ENCODE results near the gene C12orf50. TPM values are rescaled to one million over a fixed set of nuclear protein-coding genes. Genes with fewer than 3 reads are reported as not detected.

The C12orf50 gene
- total and polyA plus RNA-seq, 9 of the 15 experiments (the other 6 are each of a cell fraction or from before 2014, with no cell fraction given): 0.07 to 0.14 (median 0.11) TPM; not detected in 6

- no peaks in the 10 kb centered on the region for H3K9me3 ChIP-seq (replicated peaks; ENCODE audit: control insufficient read depth, insufficient read depth, low read depth, low read length)
- no peak overlapping the region for H2AFZ ChIP-seq (ENCODE audit: low read depth, low read length)
- H3K4me3 ChIP-seq: no peak overlapping the region
- H3K4me2 ChIP-seq (ENCODE audit: insufficient read depth, low read length): no peak overlapping the region
- H3K4me1 ChIP-seq (replicated peaks in 1 of 2; ENCODE audit: control insufficient read depth in 2 of 2, insufficient read depth in 2 of 2, low read length in 2 of 2): no peaks in the 10 kb centered on the region
- FAIRE-seq (no peak), ATAC-seq (no peak), DNase-seq (ENCODE audit: extremely low read depth in 1 of 4, low spot score in 3 of 4) (no peak)
- H3K36me3 ChIP-seq (ENCODE audit: control insufficient read depth, insufficient read depth, low read length): no peaks in the 10 kb centered on the region
- no peak overlapping the region for H3K27ac ChIP-seq (ENCODE audit: extremely low read depth, low read depth, low read length)
- ChIA-PET POLR2A (no interaction called here), CTCF (ENCODE audit: low intra/inter-chr PET ratio) (no interaction called here)
- no peaks in the 10 kb centered on the region for H3K79me2 ChIP-seq (ENCODE audit: control insufficient read depth, insufficient read depth, low read length)
- no peak for TF ChIP-seq MTA3 (IDR thresholded peaks at IDR 0.05; ENCODE audit: borderline replicate concordance)
- TF ChIP-seq, protein P1, sequence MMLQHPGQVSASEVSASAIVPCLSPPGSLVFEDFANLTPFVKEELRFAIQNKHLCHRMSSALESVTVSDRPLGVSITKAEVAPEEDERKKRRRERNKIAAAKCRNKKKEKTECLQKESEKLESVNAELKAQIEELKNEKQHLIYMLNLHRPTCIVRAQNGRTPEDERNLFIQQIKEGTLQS (IDR thresholded peaks at IDR 0.05): no peak
- TF ChIP-seq, protein P1 (CRISPR knock-in tag; conservative IDR thresholded peaks at IDR 0.05): no peak
- TF ChIP-seq RREB1 (CRISPR knock-in tag; IDR thresholded peaks at IDR 0.05): no peak
- TF ChIP-seq, protein P2, sequence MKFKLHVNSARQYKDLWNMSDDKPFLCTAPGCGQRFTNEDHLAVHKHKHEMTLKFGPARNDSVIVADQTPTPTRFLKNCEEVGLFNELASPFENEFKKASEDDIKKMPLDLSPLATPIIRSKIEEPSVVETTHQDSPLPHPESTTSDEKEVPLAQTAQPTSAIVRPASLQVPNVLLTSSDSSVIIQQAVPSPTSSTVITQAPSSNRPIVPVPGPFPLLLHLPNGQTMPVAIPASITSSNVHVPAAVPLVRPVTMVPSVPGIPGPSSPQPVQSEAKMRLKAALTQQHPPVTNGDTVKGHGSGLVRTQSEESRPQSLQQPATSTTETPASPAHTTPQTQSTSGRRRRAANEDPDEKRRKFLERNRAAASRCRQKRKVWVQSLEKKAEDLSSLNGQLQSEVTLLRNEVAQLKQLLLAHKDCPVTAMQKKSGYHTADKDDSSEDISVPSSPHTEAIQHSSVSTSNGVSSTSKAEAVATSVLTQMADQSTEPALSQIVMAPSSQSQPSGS (CRISPR knock-in tag; IDR thresholded peaks at IDR 0.05): no peak
- no TSS peak for BruUV-seq (replicated peaks)
- no peaks in the 10 kb centered on the region for H4K20me1 ChIP-seq (replicated peaks; ENCODE audit: control insufficient read depth, insufficient read depth, low read length)
- no peak overlapping the region for H3K9ac ChIP-seq (ENCODE audit: insufficient read depth in 1 of 2, low read depth in 2 of 2, low read length in 2 of 2)
- in situ Hi-C loops (cut with MboI) (no loop called here), intact Hi-C loops (cut with micrococcal nuclease) (no loop called here)
- H3K9me1 ChIP-seq (ENCODE audit: control insufficient read depth, insufficient read depth, low read length): no peaks in the 10 kb centered on the region
- H3K27me3 ChIP-seq (ENCODE audit: control insufficient read depth in 2 of 2, insufficient read depth in 2 of 2, low read length in 2 of 2): no peaks in the 10 kb centered on the region
- 0% methylated on average over 1 of the region's 1 CpG for WGBS (ENCODE audit: insufficient coverage, low coverage, missing lambda C conversion rate)
These were observed 47.7 kb downstream of the C12orf50 start for GRCh38 chr12:87981495-87981894.
